ENCODE measurements around the gene GNPTG. TPM values are rescaled to one million over a fixed set of nuclear protein-coding genes. Genes with fewer than 3 reads are reported as not detected.

GNPTG gene
- total RNA-seq, 1 experiment from 2014 or later = 29.4 TPM

DNA sequence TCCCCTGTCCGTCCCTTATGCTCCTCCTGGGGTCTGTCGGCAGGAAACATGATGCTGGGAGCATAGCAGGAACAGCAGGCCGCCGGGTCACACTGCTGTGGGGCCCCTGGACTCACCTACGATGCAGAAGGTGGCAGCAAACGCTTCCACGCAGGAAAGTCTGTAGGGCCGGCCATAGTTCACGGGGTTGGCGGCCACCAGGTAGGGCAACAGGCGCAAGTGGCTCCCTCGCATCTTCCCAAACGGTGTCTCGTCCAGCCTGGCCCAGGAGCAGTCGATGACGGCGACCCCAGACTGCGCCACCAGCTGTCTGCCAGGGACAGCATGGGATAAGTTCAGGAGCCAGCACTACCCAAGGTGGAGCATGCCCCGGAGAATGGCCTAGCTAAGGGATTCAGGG is 1.0 kb upstream of the GNPTG start:
- no CpG with 5 or more reads among the region's 19 CpGs for WGBS (ENCODE audit: extremely low coverage, insufficient read length, low lambda C conversion rate)
- TF ChIP-seq, protein P1, sequence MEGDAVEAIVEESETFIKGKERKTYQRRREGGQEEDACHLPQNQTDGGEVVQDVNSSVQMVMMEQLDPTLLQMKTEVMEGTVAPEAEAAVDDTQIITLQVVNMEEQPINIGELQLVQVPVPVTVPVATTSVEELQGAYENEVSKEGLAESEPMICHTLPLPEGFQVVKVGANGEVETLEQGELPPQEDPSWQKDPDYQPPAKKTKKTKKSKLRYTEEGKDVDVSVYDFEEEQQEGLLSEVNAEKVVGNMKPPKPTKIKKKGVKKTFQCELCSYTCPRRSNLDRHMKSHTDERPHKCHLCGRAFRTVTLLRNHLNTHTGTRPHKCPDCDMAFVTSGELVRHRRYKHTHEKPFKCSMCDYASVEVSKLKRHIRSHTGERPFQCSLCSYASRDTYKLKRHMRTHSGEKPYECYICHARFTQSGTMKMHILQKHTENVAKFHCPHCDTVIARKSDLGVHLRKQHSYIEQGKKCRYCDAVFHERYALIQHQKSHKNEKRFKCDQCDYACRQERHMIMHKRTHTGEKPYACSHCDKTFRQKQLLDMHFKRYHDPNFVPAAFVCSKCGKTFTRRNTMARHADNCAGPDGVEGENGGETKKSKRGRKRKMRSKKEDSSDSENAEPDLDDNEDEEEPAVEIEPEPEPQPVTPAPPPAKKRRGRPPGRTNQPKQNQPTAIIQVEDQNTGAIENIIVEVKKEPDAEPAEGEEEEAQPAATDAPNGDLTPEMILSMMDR (conservative IDR thresholded peaks at IDR 0.05) = no peak
- Histone ChIP-seq H4K20me1 (ENCODE audit: control insufficient read depth, insufficient read depth, insufficient read length) (no peaks in the 10 kb centered on the region), H3K27me3 (ENCODE audit: insufficient read depth, low read length) (no peaks in the 10 kb centered on the region), H3K9ac (ENCODE audit: extremely low read depth, insufficient read length, low read length) (no peak overlapping the region), H2AK5ac (ENCODE audit: insufficient read length, low read length) (no peak overlapping the region), H3K23me2 (ENCODE audit: insufficient read length, low read depth, low read length, poor library complexity, severe bottlenecking) (peaks cover 3% of the 10 kb centered on the region), H2BK15ac (ENCODE audit: low read depth, low read length) (no peak overlapping the region), H2BK120ac (ENCODE audit: low read depth, low read length, poor library complexity, severe bottlenecking) (no peak overlapping the region), H2BK12ac (ENCODE audit: insufficient read length, low read depth, low read length) (no peak overlapping the region), H3K4me2 (ENCODE audit: insufficient read depth, insufficient read length, low read length) (peak overlapping the region; percentile 64), H3K56ac (ENCODE audit: insufficient read length, low read depth, low read length) (no peak overlapping the region), H3K79me2 (ENCODE audit: insufficient read depth, low read length) (peaks cover 2% of the 10 kb centered on the region; the same call in 1 of the 2 replicates), H3K27ac (ENCODE audit: insufficient read length, low read depth, low read length) (no peak overlapping the region), H3K79me1 (ENCODE audit: insufficient read depth, low read depth, low read length, poor library complexity, severe bottlenecking) (no peaks in the 10 kb centered on the region), H2BK5ac (ENCODE audit: insufficient read length, low read length) (no peak overlapping the region), H3K4ac (ENCODE audit: low read depth, low read length) (no peak overlapping the region), H4K5ac (ENCODE audit: insufficient read length, low read depth, low read length) (no peak overlapping the region), H3K23ac (ENCODE audit: insufficient read length, low read depth, low read length) (no peak overlapping the region), H3K14ac (ENCODE audit: insufficient read depth, low read length) (no peak overlapping the region), H3K18ac (ENCODE audit: insufficient read length, low read depth, low read length) (no peak overlapping the region), H3K4me1 (ENCODE audit: insufficient read depth, low read length) (no peaks in the 10 kb centered on the region), H2BK20ac (ENCODE audit: low read depth, low read length, poor library complexity, severe bottlenecking) (no peak overlapping the region), H4K91ac (ENCODE audit: insufficient read length, low read depth, low read length) (no peak overlapping the region), H2AFZ (ENCODE audit: low read length) (no peak overlapping the region), H3K9me3 (ENCODE audit: control insufficient read depth, low read depth, low read length) (no peaks in the 10 kb centered on the region), H4K8ac (replicated peaks; ENCODE audit: insufficient read length, low read depth, low read length) (no peak overlapping the region), H3T11ph (ENCODE audit: low read length) (no peak overlapping the region)
- peaks cover 3 to 18% (median 12%) of the 10 kb centered on the region in 3 experiments; a peak in 5 of 7 replicates for H3K36me3 Mint-ChIP-seq (ENCODE audit: insufficient read depth in 1 of 3, low read depth in 3 of 3)
- H3K27ac Mint-ChIP-seq = no peak overlapping the region
- peaks cover 4 to 9% of the 10 kb centered on the region in 2 experiments for H3K4me1 Mint-ChIP-seq
- no peaks in the 10 kb centered on the region for H3K27me3 Mint-ChIP-seq (ENCODE audit: low read depth)
- no peak for DNase-seq
- H3K4me3 Mint-ChIP-seq = peak overlapping the region; percentile 84 to 87
- H3K9me3 Mint-ChIP-seq = no peaks in the 10 kb centered on the region; a peak in 1 of 5 replicates
